ENCODE measurements around the gene AUTS2.

Gene AUTS2

DNA sequence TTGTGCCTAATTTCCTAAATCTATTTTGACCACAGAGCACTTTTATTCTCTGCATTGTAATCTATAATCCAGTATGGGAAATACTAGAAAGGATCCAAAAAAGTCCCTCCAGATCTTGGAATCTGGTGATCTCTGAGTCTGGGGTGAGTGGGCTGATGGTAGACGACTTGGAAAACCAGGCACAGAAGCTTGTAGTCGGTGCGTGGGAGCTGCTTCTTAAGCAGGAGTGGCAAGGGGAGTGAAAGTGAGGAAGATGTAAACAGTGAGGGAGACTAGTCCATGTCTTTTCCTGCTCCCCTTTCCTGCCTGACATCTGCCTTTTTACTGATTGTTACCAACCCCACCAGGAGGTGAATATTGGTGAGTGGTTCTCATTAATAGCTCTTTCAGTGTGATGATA is 6.8 kb downstream of the AUTS2 start:
- Histone ChIP-seq H3K4me3 (no peak overlapping the region), H3K36me3 (no peaks in the 10 kb centered on the region), H3K9me3 (no peaks in the 10 kb centered on the region), H3K27me3 (peaks cover 0 to 6% of the 10 kb centered on the region in 2 donors), H3K27ac (no peak overlapping the region), H3K4me1 (peaks cover 0 to 15% (median 7%) of the 10 kb centered on the region in 4 donors)
- intact Hi-C loops (cut with DNase I; ENCODE audit: low total_unique reads): no loop called here
- DNase-seq: no peak
- TF ChIP-seq, protein P1, sequence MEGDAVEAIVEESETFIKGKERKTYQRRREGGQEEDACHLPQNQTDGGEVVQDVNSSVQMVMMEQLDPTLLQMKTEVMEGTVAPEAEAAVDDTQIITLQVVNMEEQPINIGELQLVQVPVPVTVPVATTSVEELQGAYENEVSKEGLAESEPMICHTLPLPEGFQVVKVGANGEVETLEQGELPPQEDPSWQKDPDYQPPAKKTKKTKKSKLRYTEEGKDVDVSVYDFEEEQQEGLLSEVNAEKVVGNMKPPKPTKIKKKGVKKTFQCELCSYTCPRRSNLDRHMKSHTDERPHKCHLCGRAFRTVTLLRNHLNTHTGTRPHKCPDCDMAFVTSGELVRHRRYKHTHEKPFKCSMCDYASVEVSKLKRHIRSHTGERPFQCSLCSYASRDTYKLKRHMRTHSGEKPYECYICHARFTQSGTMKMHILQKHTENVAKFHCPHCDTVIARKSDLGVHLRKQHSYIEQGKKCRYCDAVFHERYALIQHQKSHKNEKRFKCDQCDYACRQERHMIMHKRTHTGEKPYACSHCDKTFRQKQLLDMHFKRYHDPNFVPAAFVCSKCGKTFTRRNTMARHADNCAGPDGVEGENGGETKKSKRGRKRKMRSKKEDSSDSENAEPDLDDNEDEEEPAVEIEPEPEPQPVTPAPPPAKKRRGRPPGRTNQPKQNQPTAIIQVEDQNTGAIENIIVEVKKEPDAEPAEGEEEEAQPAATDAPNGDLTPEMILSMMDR (IDR thresholded peaks at IDR 0.05): no peak

DNA sequence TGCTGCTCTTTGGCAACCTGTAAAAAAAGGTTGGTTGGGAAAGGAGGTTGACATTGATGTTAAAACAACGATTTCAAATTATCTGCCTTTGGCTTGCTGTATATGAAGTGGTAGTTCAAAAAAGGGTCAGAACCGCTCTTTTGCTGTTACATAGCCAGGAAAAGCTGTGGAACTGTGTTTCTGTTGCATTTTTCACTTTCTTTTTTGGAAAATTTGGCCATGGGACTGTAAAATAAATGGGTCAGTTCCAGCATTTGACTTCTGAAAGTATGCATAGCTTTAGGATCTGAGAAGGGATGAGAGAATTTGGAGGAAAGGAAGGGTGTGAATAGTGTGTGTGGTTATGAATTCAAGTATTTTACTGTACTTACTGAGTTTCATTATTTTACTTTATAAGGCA is 7.3 kb downstream of the AUTS2 start:
- DNase-seq: no peak
- intact Hi-C loops (cut with DNase I; ENCODE audit: low total_unique reads): no loop called here
- H3K27me3 ChIP-seq: peaks cover 0 to 6% of the 10 kb centered on the region in 2 donors
- no peak overlapping the region for H3K4me3 ChIP-seq
- TF ChIP-seq, protein P1 (IDR thresholded peaks at IDR 0.05): no peak
- H3K4me1 ChIP-seq: peaks cover 0 to 10% (median 3%) of the 10 kb centered on the region in 4 donors
- no peaks in the 10 kb centered on the region for H3K9me3 ChIP-seq
- no peak overlapping the region for H3K27ac ChIP-seq
- no peaks in the 10 kb centered on the region for H3K36me3 ChIP-seq

DNA sequence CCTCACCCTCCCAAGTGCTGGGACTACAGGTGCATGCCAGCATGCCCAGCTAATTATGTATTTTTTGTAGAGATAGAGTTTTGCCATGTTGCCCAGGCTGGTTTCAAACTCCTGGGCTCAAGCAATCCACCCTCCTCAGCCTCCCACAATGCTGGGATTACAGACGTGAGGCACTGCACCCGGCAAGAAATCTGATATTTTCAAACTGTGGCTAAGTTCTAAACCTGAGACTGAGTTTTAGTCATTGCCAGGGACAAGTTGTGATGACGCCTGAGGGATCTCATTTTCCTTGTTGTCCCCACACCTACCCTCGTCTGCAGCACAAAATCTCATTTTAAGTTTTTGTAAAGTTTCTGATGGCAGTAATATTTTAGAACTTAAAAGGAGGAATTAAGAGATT is 9.8 kb downstream of the AUTS2 start:
- Histone ChIP-seq H3K4me3 (no peak overlapping the region), H3K27ac (no peak overlapping the region), H3K27me3 (peaks cover 0 to 6% of the 10 kb centered on the region in 2 donors), H3K36me3 (no peaks in the 10 kb centered on the region), H3K9me3 (no peaks in the 10 kb centered on the region), H3K4me1 (no peaks in the 10 kb centered on the region)
- no peak for DNase-seq
- intact Hi-C loops (cut with DNase I; ENCODE audit: low total_unique reads): no loop called here
- TF ChIP-seq, protein P1 (IDR thresholded peaks at IDR 0.05): no peak

DNA sequence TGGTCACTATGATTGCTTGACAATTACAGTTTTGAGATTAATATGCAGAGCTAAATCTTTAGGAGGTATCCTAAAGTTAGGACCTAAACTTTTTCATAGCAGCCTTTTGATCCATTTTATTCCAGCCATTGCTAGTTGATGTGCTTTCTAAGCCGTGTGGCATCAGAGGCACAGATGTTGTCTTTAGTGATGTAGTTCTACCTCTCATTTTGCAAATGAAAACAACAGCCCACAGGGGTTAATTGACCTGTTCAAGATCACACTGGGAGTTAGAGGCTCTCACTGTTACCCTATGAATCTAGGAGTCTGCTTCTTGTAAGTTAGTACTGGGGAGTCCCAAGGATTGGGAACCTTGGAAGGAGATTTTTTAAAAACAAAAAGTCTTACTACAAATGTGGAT is 10.6 kb downstream of the AUTS2 start:
- Histone ChIP-seq H3K4me3 (no peak overlapping the region), H3K27me3 (peaks cover 0 to 6% of the 10 kb centered on the region in 2 donors), H3K4me1 (no peaks in the 10 kb centered on the region), H3K9me3 (no peaks in the 10 kb centered on the region), H3K27ac (no peak overlapping the region), H3K36me3 (no peaks in the 10 kb centered on the region)
- DNase-seq: no peak
- intact Hi-C loops (cut with DNase I; ENCODE audit: low total_unique reads): no loop called here
- TF ChIP-seq, protein P1 (IDR thresholded peaks at IDR 0.05): no peak

DNA sequence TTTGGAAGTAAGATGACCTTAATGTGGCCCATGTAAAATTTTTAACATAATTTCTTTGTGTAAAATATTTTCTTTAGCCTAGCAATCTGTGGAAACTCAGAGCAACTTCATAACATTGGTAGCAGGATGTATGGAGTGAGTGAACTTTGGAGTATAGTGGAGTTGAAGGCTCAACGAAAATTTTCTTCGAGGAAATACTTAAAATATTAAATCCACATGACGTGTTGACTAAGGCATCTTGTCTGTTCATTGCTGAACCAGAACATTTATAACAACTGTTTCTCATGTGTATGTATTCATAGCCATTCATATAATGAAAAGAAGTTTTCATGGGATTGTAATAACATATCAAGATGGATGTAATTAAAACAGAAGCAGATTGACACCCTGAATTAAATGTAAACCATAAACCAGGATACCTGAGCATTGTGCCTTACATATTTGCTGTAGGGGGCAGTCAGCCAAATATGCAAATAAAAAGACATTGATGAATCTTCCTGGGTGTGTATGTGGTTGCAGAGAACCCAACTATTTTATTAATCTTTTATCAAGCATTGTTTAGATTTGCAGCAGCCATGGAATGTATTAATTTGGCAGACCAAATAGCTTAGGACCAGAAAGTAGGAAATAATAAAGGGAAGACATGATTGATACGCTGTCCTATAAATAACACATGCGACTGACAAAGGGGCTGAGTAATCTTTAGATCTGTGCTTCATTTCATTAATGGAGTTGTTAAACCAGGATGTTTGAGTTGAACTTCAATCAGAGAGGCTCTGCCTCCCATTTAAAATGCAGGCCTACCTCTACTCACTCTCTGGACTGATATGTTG is 11.5 kb downstream of the AUTS2 start:
- no peak for DNase-seq
- Histone ChIP-seq H3K4me3 (no peak overlapping the region), H3K27ac (no peak overlapping the region), H3K9me3 (no peaks in the 10 kb centered on the region), H3K4me1 (no peaks in the 10 kb centered on the region), H3K27me3 (peaks cover 0 to 6% of the 10 kb centered on the region in 2 donors), H3K36me3 (no peaks in the 10 kb centered on the region)
- intact Hi-C loops (cut with DNase I; ENCODE audit: low total_unique reads): no loop called here
- TF ChIP-seq, protein P1 (IDR thresholded peaks at IDR 0.05): no peak
